Activated CD4-positive, alpha-beta T cell treated with anti-CD3 and anti-CD28 coated beads, Interleukin-2, amount 50 U/mL, for 4 hours (primary cell): ENCODE data around the gene HDLBP.

Source experiments
- DNase-seq, 2 experiments: peaks; one replicate each; pipeline ENCODE4 v3.0.0-alpha.2; 2020

The HDLBP gene, protein sequence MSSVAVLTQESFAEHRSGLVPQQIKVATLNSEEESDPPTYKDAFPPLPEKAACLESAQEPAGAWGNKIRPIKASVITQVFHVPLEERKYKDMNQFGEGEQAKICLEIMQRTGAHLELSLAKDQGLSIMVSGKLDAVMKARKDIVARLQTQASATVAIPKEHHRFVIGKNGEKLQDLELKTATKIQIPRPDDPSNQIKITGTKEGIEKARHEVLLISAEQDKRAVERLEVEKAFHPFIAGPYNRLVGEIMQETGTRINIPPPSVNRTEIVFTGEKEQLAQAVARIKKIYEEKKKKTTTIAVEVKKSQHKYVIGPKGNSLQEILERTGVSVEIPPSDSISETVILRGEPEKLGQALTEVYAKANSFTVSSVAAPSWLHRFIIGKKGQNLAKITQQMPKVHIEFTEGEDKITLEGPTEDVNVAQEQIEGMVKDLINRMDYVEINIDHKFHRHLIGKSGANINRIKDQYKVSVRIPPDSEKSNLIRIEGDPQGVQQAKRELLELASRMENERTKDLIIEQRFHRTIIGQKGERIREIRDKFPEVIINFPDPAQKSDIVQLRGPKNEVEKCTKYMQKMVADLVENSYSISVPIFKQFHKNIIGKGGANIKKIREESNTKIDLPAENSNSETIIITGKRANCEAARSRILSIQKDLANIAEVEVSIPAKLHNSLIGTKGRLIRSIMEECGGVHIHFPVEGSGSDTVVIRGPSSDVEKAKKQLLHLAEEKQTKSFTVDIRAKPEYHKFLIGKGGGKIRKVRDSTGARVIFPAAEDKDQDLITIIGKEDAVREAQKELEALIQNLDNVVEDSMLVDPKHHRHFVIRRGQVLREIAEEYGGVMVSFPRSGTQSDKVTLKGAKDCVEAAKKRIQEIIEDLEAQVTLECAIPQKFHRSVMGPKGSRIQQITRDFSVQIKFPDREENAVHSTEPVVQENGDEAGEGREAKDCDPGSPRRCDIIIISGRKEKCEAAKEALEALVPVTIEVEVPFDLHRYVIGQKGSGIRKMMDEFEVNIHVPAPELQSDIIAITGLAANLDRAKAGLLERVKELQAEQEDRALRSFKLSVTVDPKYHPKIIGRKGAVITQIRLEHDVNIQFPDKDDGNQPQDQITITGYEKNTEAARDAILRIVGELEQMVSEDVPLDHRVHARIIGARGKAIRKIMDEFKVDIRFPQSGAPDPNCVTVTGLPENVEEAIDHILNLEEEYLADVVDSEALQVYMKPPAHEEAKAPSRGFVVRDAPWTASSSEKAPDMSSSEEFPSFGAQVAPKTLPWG (N-terminal part only)

DNA sequence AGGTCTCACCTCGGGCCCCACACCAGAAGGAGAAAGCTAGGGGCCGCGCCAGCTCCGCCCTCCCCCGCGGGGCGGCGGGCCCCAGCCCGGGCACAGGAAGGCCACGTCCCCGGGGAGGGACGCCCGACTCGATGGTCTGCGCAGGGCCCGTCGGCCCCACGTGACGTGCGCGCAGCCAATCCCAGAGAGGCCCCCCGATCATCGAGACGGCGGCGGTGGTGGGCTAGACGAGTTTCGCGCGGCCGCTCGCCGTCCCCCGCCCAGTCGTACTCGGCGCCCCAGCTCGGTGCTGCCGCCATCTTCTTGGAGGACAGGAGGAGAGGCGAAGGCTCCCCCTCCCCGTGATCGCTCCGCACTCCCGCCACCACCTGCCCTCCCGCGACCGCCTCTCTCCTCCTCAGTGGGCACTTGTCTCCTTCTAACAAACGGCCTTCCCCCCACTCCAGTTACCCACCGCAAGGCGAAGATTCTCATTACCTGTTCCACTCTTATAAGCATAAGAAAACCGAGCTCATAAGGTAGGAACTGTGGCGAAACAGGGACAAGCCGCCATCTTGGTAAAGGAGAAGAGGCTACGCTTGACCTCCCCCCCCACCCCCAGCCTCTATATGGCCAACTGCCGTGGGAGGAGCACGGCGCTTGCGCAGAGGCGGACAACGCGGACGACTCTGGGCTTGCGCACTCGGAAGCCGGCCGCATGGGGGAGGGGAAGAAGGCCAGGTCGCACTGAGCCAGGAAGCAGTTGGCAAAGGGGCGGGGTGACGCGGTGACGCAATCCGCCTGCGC, at the start of gene HDLBP:
TSS of gene HDLBP (minus strand) at position 580 of the 786 bp plus-strand sequence. CDS start 48,803 bp downstream, outside the sequence.
- DNase-seq: peak; percentile 100

DNA sequence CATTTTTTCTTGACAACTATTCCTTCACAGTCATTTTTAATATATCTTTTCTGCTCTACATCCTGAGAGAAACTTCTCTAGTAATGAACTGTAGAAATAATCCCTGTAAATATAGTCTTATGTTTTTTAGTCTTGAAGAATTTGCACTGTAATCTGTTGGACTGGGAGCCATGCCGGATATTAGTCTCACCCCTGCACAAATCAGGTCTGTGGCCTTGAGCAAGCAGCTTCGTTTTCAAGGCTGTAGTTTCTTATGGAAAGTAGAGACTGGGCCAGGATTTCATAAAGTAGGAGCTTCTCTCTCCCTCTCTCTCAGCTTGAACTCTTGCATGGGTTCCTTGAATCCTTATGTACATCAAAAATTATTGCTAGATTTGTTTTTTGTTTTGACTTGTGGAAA, 49.3 kb upstream of the HDLBP start:
- no peak for DNase-seq

DNA sequence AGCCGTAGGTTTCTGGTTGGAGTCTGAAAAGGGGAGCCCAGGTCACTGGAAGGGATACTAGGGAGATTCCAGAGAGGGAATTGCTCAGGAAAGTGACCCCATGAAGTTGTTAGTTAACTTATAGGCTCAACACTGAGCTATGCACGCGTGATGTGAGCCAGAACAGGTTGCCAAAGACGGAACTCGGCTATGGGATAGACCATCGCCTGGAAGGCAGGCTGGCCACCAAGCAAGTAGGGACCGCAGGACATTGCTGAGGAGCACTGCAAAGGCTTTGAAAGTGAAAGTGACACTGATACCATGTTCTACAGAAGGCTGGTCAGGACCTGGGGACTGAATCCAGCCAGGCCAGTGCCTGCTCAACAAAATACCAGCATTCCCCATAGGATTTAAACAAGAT, 48.0 kb upstream of the HDLBP start:
- DNase-seq: no peak

DNA sequence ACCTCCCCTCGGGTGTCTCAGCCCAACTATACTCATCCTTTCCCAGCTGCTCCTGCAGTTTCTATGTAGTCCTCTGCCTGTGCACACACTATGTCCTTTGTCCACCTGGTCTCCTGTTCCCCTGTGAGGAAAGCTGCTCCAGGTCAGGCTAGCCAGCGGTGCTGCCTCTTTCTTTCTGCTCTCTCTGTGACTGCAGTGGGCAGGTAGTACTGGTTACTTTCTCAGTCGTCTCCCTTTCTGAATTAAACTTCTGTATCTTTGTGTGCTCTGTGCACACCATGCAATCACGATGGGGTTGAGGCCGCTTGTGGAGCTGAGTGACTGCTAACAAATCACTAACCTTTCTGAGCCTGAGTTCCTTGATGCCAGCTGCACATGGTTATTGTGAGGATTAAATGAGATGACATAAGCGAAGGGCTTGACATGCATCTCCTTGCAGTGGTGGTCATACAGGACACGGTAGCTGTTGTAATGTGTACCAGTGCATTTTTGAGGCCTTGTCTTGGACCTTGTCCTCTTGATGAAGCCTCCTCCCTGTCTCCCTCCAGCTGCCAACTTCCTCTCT, 44.1 kb upstream of the HDLBP start:
- no peak for DNase-seq

DNA sequence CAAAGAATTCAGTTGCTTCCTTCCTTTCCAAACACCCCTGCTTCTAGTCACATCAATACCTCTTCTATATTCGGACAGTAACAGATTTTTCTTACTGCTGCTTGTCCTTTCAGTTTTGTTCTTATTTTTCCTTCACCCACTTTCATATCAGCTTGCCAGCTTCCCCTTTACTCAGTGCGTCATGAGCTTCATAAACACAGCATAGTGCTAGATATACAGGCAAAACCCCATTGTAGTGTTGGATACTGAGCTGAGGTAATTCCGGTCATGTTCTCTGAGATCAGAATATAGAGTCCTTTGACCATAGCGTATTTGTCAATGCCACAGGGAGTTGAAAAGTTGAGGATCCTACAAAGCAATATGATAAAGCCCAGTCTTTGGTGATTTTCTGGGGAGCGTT, 43.0 kb upstream of the HDLBP start:
- DNase-seq: no peak

DNA sequence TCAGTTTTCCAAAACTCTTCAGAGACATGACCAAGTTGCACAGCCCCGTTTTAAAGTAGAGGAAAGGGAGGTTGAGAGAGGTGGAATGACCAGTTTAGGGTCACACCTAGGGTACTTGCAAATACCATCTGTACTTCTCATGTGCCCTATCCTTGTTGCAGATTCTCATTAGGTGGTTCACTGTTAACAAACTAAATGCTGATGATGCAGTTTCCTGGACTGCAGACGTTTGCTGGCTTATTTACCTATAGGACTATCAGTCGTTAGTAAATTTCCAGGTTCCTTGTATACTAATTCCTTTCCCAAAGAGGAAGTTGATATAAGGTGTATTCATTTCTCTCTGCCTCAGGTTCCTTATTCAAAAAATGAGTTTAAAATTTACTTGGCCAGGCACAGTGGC, 42.1 kb upstream of the HDLBP start:
- DNase-seq: no peak

DNA sequence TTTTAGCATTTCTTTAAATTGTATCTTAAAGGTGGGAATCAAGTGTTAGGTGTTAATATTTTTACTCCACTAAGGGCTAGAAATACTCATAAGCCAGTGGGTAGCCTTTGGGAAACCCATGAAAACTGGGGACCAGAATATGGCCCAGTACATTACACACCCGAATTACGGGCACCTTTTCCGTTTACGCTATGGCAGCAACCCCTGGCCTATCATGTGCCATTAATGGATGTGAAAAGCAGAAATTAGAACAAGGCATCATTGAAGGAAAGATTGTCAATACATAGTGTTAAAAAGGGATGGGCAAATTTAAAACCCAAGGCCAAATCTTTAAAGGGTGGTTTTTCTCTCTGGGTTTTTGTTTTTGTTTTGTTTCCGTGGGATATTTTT, 41.4 kb upstream of the HDLBP start:
- DNase-seq: no peak

DNA sequence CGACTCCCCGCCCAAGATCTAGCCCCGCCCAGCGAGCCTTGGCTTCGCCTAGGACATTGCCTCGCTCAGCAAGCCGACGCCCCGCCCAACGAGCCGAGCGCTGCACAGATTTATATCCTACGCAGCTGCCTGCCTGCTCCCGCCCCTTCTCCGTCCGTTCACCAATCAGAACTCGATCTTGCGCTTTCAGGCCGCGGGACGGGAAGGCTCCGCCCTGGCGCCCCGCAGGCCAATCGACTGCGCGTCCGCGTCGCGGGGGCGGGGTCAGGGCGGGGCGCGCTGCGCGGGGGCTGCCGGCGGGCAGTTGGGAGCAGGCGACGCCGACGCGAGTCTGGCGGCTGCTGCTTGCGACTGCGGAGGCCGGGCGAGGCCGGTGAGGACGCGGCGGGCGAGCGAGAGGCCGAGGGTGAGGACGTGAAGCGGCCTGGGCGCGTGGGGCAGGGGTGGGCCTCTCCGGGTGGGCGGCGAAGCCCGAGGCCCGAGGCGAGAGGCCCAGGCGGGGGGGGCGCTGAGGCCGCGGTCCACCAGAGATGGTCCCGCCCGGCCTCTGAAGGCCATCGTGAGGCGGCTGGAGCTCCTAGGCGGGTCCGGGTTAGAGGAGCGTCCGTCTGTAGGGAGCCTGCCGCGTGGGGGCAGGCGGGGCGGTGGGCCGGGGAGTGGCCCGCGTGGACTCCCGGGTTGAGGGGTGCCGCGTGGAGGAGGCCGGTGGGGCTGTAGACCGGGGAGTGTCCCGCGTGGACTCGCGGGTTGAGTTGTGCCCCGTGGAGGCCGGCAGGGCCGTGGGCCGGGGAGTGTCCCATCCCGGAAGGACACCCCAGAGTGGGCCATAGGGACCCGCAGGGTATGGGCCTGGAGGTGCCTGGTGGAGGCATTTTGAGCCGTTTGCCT, 40.8 kb upstream of the HDLBP start, which contains the start of gene FARP2:
TSS of gene FARP2 (plus strand) at position 303 of the 888 bp plus-strand sequence. CDS start 16,823 bp downstream, outside the sequence.
- peak; percentile 97 to 98 for DNase-seq

DNA sequence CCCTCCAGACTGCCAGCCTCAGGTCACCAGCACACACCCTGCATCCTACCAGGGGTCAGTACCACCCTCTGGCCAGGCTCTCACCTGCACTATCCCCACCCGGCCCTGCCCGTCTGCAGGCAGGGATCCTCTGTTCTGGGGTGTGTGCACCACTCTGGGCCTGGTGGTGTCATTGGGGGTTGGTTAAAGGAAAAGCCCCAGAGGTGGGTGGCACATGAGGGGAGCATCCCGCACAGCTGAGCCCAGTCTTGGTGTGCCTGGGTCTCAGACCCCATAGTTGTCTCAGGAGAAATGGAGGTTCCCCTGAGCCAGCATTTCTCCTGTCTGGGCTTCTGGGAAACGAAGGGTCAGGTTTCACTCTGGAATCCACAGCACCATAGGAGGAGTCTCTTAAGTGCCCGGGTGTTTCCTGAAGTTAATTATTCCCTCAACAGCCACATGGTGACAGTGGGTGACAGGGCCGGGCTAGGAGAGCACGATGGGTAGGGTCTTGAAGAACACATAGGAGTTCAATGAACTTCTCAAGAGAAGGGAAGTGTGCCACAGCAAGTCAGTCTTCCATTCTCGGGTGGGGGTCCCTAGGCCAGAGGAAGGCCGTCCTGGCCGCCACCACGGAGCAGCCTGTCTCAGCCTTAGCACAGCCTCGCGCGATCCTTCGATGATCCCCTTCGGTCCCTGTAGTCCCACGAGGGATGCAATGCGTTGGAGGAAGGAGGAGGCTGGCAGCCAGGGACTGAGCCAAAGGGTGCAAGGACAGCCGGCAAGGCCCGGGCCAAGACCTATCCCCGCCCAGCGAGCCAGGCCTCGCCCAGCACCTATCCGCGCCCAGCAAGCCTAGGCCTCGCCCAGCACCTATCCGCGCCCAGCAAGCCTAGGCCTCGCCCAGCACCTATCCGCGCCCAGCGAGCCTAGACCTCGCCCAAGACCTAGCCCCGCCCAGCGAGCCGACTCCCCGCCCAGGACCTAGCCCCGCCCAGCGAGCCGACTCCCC, 39.5 kb upstream of the HDLBP start:
- peak; percentile 52 to 56 for DNase-seq

DNA sequence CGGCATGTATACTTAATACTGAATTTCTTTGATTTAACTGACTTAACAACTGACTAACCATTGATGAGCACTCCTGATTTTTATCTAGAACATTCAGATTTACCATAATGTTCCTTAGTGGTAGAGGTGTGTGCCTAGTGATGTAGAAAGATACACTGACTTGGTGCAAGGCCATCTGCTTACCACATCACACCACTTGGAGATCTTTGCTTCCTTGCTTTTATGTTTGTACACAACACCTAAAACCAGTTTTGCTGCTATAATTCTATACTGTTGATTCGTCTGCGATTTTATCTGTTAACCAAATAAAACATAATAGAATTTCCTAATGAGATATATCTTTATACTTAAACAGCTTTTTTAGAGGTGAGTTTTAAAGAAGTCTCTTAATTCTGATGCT, 36.8 kb upstream of the HDLBP start:
- no peak for DNase-seq

DNA sequence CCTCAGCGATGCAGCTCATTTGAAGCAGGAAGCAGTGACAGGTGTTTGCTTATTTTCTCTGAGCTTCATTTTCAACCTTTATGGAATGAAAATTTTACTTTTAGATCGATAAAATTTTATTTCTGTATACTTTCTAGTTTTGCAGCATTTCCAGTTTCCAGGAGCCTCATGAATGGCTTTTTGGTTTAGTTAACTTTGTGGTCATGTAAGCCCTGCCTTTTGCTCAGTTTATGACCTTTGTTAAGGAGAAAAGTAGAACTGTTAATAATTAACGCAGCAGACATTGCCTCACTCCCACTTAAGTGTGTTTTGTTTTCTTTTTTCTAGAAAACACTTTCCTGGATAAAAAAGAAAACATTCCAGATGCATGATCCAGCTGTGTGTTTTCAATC, 36.2 kb upstream of the HDLBP start:
- no peak for DNase-seq

DNA sequence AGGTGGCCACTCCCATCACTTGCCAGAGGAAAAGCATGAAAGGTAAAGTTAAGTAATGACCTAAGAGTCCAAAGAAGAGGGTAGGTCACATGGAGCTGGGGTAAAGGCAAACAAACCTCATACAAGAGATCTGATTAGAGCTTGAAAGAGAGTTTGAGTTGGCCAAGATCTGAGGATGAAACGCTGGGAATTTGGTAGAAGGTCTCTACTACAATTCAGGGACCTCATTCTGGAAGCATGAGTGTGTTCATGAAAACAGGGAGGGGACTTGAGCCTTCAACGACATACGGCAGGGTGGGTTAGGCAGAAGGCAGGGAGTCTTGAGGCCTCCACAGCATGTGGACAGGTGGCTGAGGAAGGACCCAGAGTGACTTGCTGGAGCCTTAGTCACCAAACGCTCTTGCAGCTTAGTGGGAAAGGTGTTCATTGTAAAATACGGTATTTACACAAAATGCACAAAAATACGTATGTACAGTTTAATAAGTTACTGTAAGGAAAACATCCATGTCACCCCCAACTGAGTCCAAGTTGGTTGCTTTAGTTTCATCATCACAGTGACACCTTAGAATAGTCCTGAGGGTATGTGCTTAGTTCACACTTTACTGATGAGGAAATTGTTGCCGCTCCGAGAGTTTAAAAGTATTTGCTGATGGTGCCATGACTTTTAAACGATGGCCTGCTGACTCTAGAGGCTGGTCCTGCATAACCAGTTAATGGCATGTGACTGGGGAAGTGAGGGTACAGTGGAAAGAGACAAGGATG, 35.6 kb upstream of the HDLBP start:
- no peak for DNase-seq

DNA sequence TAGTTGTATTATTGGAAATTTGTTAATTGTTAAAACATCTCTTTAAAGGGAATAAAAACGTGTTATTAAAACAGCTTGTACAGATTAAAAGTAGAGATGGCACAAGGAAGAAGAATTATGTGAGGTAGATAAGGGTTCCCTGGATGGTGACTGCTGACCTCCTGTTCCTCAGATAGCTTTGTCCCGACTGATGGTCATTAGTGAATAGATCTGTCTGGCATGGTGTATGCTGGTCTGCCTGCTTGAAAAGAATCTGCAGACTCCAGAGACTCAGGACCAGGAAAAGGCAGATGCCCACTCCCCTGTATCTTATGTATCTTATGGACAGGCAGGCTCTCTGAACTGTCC, 35.0 kb upstream of the HDLBP start:
- no peak for DNase-seq

DNA sequence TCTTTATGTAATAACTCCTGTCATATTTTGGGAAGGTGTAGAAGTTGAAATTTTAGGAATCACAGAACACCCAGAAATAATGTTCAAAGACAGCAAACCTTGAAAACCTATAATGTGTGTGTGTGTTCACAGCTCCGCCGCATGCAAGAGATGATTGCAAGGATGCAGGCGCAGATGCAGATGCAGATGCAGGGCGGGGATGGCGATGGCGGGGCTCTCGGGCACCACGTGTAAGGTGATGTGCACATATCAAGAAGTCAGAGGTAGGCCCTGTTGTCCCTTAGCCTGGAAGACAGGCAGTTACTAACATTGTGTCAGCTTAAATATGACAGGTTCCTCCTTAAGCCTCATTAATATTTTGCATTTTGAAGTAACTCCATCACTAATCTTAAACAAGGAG, 34.5 kb upstream of the HDLBP start:
- no peak for DNase-seq

DNA sequence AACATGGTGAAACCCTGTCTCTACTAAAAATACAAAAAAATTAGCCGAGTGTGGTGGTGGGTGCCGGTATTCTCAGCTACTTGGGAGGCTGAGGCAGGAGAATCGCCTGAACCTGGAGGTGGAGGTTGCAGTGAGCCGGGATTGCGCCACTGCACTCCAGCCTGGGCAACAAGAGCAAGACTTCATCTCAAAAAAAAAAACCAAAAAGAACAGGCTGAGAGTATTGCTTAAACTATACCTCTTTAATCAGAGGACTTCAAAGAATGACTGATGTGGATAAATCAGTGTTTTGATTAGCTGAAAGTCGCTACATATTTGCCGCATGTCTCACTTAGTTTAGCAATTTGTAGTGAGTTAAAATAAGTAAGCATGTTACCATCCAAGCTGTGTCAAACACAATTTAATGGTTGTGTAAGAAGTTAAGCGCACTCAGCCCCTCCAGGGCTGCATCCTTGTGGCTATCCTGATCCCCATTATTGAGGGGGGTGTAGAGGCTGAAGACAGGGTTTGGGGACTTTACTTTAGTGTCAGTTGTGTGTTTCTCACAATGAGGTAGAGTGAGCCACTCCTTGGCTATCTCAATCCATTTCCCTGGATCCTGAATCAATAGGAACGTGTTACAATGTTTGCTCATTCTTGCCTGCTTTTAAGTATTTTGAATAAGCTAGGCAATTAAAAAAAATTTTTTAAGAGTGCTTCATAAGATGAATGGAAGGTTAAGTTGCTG, 29.6 kb upstream of the HDLBP start:
- DNase-seq: no peak

DNA sequence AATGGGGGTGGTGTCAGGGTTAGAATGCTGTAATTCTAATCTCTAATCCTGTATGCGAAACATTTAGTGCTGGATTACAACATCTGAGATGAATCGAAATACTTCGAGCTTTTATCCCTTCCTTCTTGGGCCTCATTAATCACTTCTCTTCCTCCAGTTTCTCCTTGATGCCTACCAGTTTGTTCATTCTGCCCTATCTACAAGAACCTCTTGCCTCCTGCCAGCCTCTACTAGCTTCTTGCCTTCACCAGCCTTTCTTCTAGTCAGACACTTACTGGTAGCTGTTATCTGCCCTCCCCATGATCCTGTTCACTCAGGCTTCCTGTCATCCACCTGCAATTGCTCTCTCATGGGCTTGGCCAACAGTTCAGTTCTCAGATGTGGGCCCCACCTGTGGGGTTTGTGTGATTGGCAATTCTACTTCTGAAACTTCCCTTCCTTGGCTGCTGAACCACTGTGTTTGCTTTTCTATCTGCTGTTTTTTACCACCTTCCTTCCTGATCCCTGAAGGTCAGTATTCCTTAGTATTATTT, 25.2 kb upstream of the HDLBP start:
- no peak for DNase-seq

DNA sequence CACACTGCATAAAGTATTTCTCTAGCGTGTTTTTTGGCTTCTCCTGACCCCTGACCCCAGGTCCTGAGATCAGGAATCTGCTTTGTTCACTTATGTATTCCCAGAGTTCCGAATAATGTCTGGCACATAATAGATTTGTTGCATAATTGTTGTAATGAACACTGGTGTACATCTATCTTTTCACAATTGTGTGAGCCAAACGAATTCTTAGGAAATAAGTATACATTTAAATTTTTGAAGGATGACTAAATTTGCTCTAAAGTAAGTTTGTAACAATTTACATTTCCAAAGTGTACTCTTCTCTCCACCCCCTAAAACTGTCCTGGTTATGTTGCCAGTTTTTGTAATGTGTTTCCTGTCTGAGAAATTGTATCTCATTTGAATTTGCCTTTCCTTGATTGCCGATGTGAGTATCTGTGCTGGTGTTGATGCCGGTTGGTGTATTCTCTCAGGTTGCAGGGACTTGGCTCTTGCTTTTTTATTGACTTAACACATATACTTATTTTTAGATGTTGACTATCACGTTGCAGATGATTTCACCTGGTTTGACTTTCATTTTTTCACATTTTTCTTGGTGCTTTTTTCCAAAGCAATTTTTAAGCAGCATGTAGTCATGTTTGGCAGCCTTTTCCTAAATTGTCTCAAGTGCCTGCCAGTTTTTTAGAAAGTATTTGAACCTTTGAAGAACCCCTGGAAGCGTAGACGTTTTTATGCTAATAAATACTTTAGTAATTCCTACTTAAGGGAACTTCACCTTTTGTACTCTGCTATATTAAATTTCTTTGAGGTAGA, 24.6 kb upstream of the HDLBP start:
- no peak for DNase-seq
